Neural cell (in vitro differentiated cells): ENCODE measurements around the gene CLASP2.

ENCODE experiments used
- EP300 ChIP-seq: fragments of 450-650 bp; conservative IDR thresholded peaks from 2 replicates; pipeline ENCODE4 v1.6.1; 2014; ENCODE audit warnings: antibody characterized with exemption, mild to moderate bottlenecking, moderate library complexity; ENCODE audit not compliant: poor library complexity, severe bottlenecking
- EZH2 ChIP-seq: fragments of 200-600, 300-800 bp; shearing (Covaris generic), sonication (generic); IDR thresholded peaks from 2 replicates; pipeline ENCODE4 v1.6.1; 2014; ENCODE audit warnings: antibody characterized with exemption, low read length, borderline replicate concordance, mild to moderate bottlenecking; ENCODE audit not compliant: insufficient read depth, poor library complexity, severe bottlenecking
- MXI1 ChIP-seq: fragments of 450-650 bp; conservative IDR thresholded peaks from 2 replicates; pipeline ENCODE4 v1.6.1; 2014; ENCODE audit warnings: antibody characterized with exemption, mild to moderate bottlenecking; ENCODE audit not compliant: poor library complexity, severe bottlenecking
- POLR2AphosphoS5 ChIP-seq: IDR thresholded peaks from 2 replicates; pipeline ENCODE4 v1.6.1; 2012
- RAD21 ChIP-seq: fragments of 450-650 bp; conservative IDR thresholded peaks from 2 replicates; pipeline ENCODE4 v1.6.1; 2014; ENCODE audit warnings: antibody characterized with exemption, mild to moderate bottlenecking, moderate library complexity
- REST ChIP-seq: IDR thresholded peaks from 2 replicates; pipeline ENCODE4 v1.6.1; 2012; ENCODE audit warnings: borderline replicate concordance
- SMC3 ChIP-seq: fragments of 450-650 bp; conservative IDR thresholded peaks from 2 replicates; pipeline ENCODE4 v1.6.1; 2014; ENCODE audit warnings: antibody characterized with exemption, mild to moderate bottlenecking, moderate library complexity; ENCODE audit not compliant: poor library complexity
- TAF1 ChIP-seq: IDR thresholded peaks from 2 replicates; pipeline ENCODE4 v1.6.1; 2012; ENCODE audit warnings: low read depth
- TF ChIP-seq, protein P1 (sequence below): fragments of 450-650 bp; IDR thresholded peaks from 2 replicates; pipeline ENCODE4 v1.5.1; 2014; ENCODE audit warnings: antibody characterized with exemption, mild to moderate bottlenecking, moderate library complexity; ENCODE audit not compliant: poor library complexity, severe bottlenecking

- TF ChIP-seq, protein P1, sequence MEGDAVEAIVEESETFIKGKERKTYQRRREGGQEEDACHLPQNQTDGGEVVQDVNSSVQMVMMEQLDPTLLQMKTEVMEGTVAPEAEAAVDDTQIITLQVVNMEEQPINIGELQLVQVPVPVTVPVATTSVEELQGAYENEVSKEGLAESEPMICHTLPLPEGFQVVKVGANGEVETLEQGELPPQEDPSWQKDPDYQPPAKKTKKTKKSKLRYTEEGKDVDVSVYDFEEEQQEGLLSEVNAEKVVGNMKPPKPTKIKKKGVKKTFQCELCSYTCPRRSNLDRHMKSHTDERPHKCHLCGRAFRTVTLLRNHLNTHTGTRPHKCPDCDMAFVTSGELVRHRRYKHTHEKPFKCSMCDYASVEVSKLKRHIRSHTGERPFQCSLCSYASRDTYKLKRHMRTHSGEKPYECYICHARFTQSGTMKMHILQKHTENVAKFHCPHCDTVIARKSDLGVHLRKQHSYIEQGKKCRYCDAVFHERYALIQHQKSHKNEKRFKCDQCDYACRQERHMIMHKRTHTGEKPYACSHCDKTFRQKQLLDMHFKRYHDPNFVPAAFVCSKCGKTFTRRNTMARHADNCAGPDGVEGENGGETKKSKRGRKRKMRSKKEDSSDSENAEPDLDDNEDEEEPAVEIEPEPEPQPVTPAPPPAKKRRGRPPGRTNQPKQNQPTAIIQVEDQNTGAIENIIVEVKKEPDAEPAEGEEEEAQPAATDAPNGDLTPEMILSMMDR, result no peak
- TF ChIP-seq SMC3 (no peak), POLR2AphosphoS5 (no peak), EP300 (no peak), REST (no peak), EZH2 (no peak), TAF1 (no peak), MXI1 (no peak), RAD21 (no peak)
Measured at GRCh38 chr3:33453331-33453761, 264.7 kb downstream of the CLASP2 start.
